ENCODE data around the gene TREML4.

- TF ChIP-seq MAX (CRISPR knock-in tag; IDR thresholded peaks at IDR 0.05) (no peak), EZH2 (IDR thresholded peaks at IDR 0.05; ENCODE audit: borderline replicate concordance, low read depth, low read length) (no peak), KDM4B (IDR thresholded peaks at IDR 0.05; ENCODE audit: borderline replicate concordance in 2 of 2, low read depth in 1 of 2) (no peak), RAD21 (CRISPR knock-in tag; conservative IDR thresholded peaks at IDR 0.05 in 1 of 2, IDR thresholded peaks at IDR 0.05 in 1 of 2) (no peak), CTCF (IDR thresholded peaks at IDR 0.05 in 2 of 3, conservative IDR thresholded peaks at IDR 0.05 in 1 of 3; ENCODE audit: insufficient read depth in 2 of 3, low read depth in 1 of 3, low read length in 3 of 3) (no peak), MAFF (IDR thresholded peaks at IDR 0.05; ENCODE audit: low read length) (no peak), ZNF780A (CRISPR knock-in tag; IDR thresholded peaks at IDR 0.05) (no peak), ZNF561 (CRISPR knock-in tag; conservative IDR thresholded peaks at IDR 0.05) (no peak), JUN (IDR thresholded peaks at IDR 0.05; ENCODE audit: borderline replicate concordance, low read depth, low read length) (no peak), JUN (CRISPR knock-in tag; IDR thresholded peaks at IDR 0.05; ENCODE audit: borderline replicate concordance) (no peak), EP300 (IDR thresholded peaks at IDR 0.05; ENCODE audit: low read length) (no peak), SIN3A (IDR thresholded peaks at IDR 0.05; ENCODE audit: borderline replicate concordance in 2 of 2, control insufficient read depth in 1 of 2, low read depth in 2 of 2, low read length in 2 of 2) (no peak), POLR2G (IDR thresholded peaks at IDR 0.05; ENCODE audit: low read depth, low read length) (no peak)
Observed at GRCh38 chr6:41272591-41273240, 44.6 kb downstream of the TREML4 start.
